GM12878 (cell line): ENCODE measurements around the gene MLEC. TPM values are rescaled to one million over a fixed set of nuclear protein-coding genes. Genes with fewer than 3 reads are reported as not detected.

Experiments
- ATF7 ChIP-seq: fragments of 450-650 bp; IDR thresholded peaks from 2 replicates; pipeline ENCODE4 v1.6.1; 2016; ENCODE audit warnings: low read depth, mild to moderate bottlenecking
- CBFB ChIP-seq: IDR thresholded peaks from 2 replicates; pipeline ENCODE4 v1.6.1; 2016; ENCODE audit warnings: antibody characterized with exemption, low read depth
- CHD4 ChIP-seq: fragments of 200-600 bp; sonication (generic); IDR thresholded peaks from 2 replicates; pipeline ENCODE4 v1.6.1; 2016; ENCODE audit warnings: mild to moderate bottlenecking
- FOXK2 ChIP-seq: fragments of 450-650 bp; IDR thresholded peaks from 2 replicates; pipeline ENCODE4 v1.6.1; 2017; ENCODE audit warnings: mild to moderate bottlenecking, moderate library complexity
- IKZF1 ChIP-seq: fragments of 450-650 bp; conservative IDR thresholded peaks from 2 replicates; pipeline ENCODE4 v1.6.1; 2017; ENCODE audit warnings: antibody characterized with exemption, mild to moderate bottlenecking
- POLR2AphosphoS2 ChIP-seq: IDR thresholded peaks from 2 replicates; pipeline ENCODE4 v1.6.1; 2011; ENCODE audit warnings: low read depth, mild to moderate bottlenecking, low read length, improper control_type of control experiment, moderate library complexity
- POU2F2 ChIP-seq: IDR thresholded peaks from 3 replicates; pipeline ENCODE4 v1.6.1; 2011; ENCODE audit warnings: low read depth, mild to moderate bottlenecking, low read length, borderline replicate concordance
- RELA ChIP-seq: fragments of 450-650 bp; IDR thresholded peaks from 2 replicates; pipeline ENCODE4 v1.8.0; 2014; ENCODE audit warnings: borderline replicate concordance; ENCODE audit not compliant: partially characterized antibody
- SIN3A ChIP-seq: IDR thresholded peaks from 2 replicates; pipeline ENCODE4 v1.6.1; 2012; ENCODE audit warnings: low read depth, low read length, improper control_type of control experiment
- YY1 ChIP-seq: IDR thresholded peaks from 2 replicates; pipeline ENCODE4 v1.6.1; 2011; ENCODE audit warnings: low read depth, mild to moderate bottlenecking, low read length
- ZBTB33 ChIP-seq: fragments of 450-650 bp; IDR thresholded peaks from 2 replicates; pipeline ENCODE4 v1.6.1; 2017; ENCODE audit warnings: mild to moderate bottlenecking
- ZBTB40 ChIP-seq: fragments of 450-650 bp; IDR thresholded peaks from 2 replicates; pipeline ENCODE4 v1.6.1; 2016; ENCODE audit warnings: mild to moderate bottlenecking, moderate library complexity, borderline replicate concordance
- polyA plus RNA-seq, 11 experiments: library from polyadenylated mRNA; depleted of rRNA in 4 of 11; unstranded in 6 of 11; stranded (reverse) in 5 of 11; fragments of >200 nt; fragmentation: Nextera tagmentation in 4 of 11; fragmentation: Illumina TruSeq in 1 of 11; extraction: Ambion mirVana in 4 of 11; extraction: Trizol in 1 of 11; gene quantifications; 1 replicate in 1 of 11; 2 replicates in 10 of 11; pipeline versions ENCODE4 v1.2.1 to v1.2.3, GENCODE V29; 2011 to 2016; ENCODE audit warnings: inconsistent platforms in 2 of 11, missing spikeins in 2 of 11, low read depth in 1 of 11
- total RNA-seq, 4 experiments: library from RNA; depleted of rRNA in 3 of 4; stranded (reverse); fragments of >200 nt in 3 of 4; fragmentation: Illumina TruSeq in 1 of 4; extraction: Trizol in 1 of 4; gene quantifications; 2 replicates each; pipeline versions ENCODE4 v1.2.1 to v1.2.3, GENCODE V29; 2013 to 2021
- TF ChIP-seq, protein P1 (sequence below): fragments of 450-650 bp; IDR thresholded peaks from 2 replicates; pipeline ENCODE4 v1.6.1; 2017; ENCODE audit warnings: low read depth, mild to moderate bottlenecking, moderate library complexity
- TF ChIP-seq, protein P2 (sequence below): fragments of 450-650 bp; IDR thresholded peaks from 2 replicates; pipeline ENCODE4 v1.6.1; 2017; ENCODE audit warnings: mild to moderate bottlenecking, moderate library complexity
- TF ChIP-seq, protein P3 (sequence below): IDR thresholded peaks from 2 replicates; pipeline ENCODE4 v1.6.1; 2012; ENCODE audit warnings: low read depth, low read length, improper control_type of control experiment

MLEC gene
- total and polyA plus RNA-seq, 10 of the 15 experiments (the other 5 are each of a cell fraction or from before 2014, with no cell fraction given): 26.7 to 172 (median 103) TPM

GRCh38 chr12:120687578-120688289, 785 bp downstream of the MLEC start (continued):
- TF ChIP-seq ZBTB40: no peak
- TF ChIP-seq FOXK2: no peak
- TF ChIP-seq IKZF1: no peak
- TF ChIP-seq, protein P1, sequence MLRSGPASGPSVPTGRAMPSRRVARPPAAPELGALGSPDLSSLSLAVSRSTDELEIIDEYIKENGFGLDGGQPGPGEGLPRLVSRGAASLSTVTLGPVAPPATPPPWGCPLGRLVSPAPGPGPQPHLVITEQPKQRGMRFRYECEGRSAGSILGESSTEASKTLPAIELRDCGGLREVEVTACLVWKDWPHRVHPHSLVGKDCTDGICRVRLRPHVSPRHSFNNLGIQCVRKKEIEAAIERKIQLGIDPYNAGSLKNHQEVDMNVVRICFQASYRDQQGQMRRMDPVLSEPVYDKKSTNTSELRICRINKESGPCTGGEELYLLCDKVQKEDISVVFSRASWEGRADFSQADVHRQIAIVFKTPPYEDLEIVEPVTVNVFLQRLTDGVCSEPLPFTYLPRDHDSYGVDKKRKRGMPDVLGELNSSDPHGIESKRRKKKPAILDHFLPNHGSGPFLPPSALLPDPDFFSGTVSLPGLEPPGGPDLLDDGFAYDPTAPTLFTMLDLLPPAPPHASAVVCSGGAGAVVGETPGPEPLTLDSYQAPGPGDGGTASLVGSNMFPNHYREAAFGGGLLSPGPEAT: no peak
- TF ChIP-seq SIN3A: no peak; the same call in 1 of the 2 replicates
- no peak for TF ChIP-seq YY1
- TF ChIP-seq ZBTB33: no peak
- TF ChIP-seq ATF7: no peak
- TF ChIP-seq, protein P2, sequence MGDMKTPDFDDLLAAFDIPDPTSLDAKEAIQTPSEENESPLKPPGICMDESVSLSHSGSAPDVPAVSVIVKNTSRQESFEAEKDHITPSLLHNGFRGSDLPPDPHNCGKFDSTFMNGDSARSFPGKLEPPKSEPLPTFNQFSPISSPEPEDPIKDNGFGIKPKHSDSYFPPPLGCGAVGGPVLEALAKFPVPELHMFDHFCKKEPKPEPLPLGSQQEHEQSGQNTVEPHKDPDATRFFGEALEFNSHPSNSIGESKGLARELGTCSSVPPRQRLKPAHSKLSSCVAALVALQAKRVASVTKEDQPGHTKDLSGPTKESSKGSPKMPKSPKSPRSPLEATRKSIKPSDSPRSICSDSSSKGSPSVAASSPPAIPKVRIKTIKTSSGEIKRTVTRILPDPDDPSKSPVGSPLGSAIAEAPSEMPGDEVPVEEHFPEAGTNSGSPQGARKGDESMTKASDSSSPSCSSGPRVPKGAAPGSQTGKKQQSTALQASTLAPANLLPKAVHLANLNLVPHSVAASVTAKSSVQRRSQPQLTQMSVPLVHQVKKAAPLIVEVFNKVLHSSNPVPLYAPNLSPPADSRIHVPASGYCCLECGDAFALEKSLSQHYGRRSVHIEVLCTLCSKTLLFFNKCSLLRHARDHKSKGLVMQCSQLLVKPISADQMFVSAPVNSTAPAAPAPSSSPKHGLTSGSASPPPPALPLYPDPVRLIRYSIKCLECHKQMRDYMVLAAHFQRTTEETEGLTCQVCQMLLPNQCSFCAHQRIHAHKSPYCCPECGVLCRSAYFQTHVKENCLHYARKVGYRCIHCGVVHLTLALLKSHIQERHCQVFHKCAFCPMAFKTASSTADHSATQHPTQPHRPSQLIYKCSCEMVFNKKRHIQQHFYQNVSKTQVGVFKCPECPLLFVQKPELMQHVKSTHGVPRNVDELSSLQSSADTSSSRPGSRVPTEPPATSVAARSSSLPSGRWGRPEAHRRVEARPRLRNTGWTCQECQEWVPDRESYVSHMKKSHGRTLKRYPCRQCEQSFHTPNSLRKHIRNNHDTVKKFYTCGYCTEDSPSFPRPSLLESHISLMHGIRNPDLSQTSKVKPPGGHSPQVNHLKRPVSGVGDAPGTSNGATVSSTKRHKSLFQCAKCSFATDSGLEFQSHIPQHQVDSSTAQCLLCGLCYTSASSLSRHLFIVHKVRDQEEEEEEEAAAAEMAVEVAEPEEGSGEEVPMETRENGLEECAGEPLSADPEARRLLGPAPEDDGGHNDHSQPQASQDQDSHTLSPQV: no peak
- TF ChIP-seq CHD4: no peak
- no peak for TF ChIP-seq POU2F2
- TF ChIP-seq, protein P3, sequence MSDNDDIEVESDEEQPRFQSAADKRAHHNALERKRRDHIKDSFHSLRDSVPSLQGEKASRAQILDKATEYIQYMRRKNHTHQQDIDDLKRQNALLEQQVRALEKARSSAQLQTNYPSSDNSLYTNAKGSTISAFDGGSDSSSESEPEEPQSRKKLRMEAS: no peak
- TF ChIP-seq RELA: no peak
- no peak for TF ChIP-seq POLR2AphosphoS2
- TF ChIP-seq CBFB: no peak
